A549 treated with CpdA at 1 μM for 4 hours (cell line): ENCODE results near the gene TRUB1. TPM values are rescaled to one million over a fixed set of nuclear protein-coding genes. Genes with fewer than 3 reads are reported as not detected.

ENCODE experiments used
- total RNA-seq: library from RNA; stranded (reverse); fragments of 200-300 nt; extraction: Qiagen RNA extraction; gene quantifications from 5 replicates; pipeline ENCODE4 v1.2.3, GENCODE V29; 2022; ENCODE audit warnings: low read depth

TRUB1 gene
- 13.5 to 16.3 TPM (median 14.4 TPM) in 5 replicates for total RNA-seq

DNA sequence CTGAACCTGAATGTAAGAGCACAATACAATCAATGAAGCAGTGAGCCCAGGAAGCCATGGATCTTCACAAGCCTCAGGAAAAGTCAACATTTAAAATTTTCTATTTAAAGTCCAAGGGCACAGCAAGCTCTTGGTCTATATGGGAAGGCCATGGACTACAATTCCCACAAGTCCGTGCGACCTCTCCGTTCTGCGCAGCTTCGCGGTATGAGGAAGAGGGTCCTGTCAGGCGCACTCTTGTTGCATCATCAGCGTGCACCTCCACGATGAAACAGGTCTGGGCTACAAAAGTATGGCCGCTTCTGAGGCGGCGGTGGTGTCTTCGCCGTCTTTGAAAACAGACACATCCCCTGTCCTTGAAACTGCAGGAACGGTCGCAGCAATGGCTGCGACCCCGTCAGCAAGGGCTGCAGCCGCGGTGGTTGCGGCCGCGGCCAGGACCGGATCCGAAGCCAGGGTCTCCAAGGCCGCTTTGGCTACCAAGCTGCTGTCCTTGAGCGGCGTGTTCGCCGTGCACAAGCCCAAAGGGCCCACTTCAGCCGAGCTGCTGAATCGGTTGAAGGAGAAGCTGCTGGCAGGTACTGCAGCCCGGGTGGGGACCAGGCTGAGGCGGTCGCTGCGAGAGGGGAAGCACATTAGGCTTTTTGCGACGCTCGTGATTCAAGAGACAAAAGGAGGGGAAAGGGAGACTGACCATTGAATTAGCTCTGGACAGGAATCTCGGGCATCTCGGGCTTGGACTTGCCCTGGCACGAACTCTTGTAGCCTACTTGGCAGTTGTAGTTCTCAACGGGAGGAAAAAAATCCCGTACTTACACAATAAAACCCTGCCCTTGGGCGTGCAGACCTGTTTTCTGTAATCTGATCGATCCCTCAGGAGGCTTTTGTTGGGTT lies at the start of gene TRUB1:
TRUB1 (plus strand) TSS at position 234 of the 894 bp plus-strand sequence; CDS start at position 293, 59 bp downstream.

Other genes with a start within 250 kb of the TRUB1 start
- gene FHIP2A, start 116.4 kb upstream of the TRUB1 start, total RNA-seq: 6.9 to 9.3 TPM (median 8.5 TPM) in 5 replicates
- gene ATRNL1, start 155.2 kb downstream of the TRUB1 start, total RNA-seq: 0.16 to 0.30 TPM (median 0.25 TPM) in 5 replicates